Measurements from ENCODE around the gene SLC6A9.

Gene SLC6A9

DNA sequence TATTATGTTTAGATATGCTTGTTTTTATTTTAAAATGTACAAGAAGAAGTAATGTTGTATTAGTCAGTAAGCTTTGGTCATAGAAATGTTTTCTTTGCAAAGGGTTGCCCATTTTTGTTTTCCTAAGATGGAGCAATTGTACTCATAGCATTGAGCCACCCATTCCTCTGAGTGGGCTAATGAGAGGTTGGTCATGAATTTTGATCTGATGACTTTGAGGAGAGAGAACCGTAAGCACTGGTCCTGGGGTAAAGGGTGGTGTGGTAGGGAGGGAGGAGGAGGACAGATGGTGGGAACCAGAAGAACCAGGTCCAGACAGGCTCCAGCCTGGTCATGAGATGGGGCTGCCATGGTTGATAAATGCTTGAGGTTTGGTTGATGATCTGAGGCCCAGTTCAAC, 15.9 kb upstream of the SLC6A9 start:
- Histone ChIP-seq H3K27me3 (ENCODE audit: control insufficient read depth, insufficient read depth, low read length) (peaks cover 4% of the 10 kb centered on the region), H3K4me1 (ENCODE audit: control insufficient read depth, low read depth, low read length) (no peaks in the 10 kb centered on the region), H3K27ac (ENCODE audit: low read length) (no peak overlapping the region), H3K4me3 (ENCODE audit: low read length) (no peak overlapping the region), H3K9ac (ENCODE audit: low read length) (no peak overlapping the region), H3K36me3 (ENCODE audit: control insufficient read depth, low read depth, low read length) (no peaks in the 10 kb centered on the region), H3K9me3 (ENCODE audit: control insufficient read depth, low read depth, low read length) (no peaks in the 10 kb centered on the region)

- no peaks in the 10 kb centered on the region for H3K4me1 ChIP-seq (ENCODE audit: control insufficient read depth, low read depth, low read length)
- H3K27ac ChIP-seq (ENCODE audit: low read length) = no peak overlapping the region
- no peaks in the 10 kb centered on the region for H3K36me3 ChIP-seq (ENCODE audit: control insufficient read depth, low read depth, low read length)
- no peak overlapping the region for H3K9ac ChIP-seq (ENCODE audit: low read length)
- peaks cover 4% of the 10 kb centered on the region for H3K27me3 ChIP-seq (ENCODE audit: control insufficient read depth, insufficient read depth, low read length)
- H3K4me3 ChIP-seq (ENCODE audit: low read length) = no peak overlapping the region
- no peaks in the 10 kb centered on the region for H3K9me3 ChIP-seq (ENCODE audit: control insufficient read depth, low read depth, low read length)
Observed at GRCh38 chr1:44045064-44045463, 13.8 kb upstream of the SLC6A9 start.

- no peaks in the 10 kb centered on the region for H3K9me3 ChIP-seq (ENCODE audit: control insufficient read depth, low read depth, low read length)
- H3K4me3 ChIP-seq (ENCODE audit: low read length) = no peak overlapping the region
- H3K36me3 ChIP-seq (ENCODE audit: control insufficient read depth, low read depth, low read length) = no peaks in the 10 kb centered on the region
- no peaks in the 10 kb centered on the region for H3K4me1 ChIP-seq (ENCODE audit: control insufficient read depth, low read depth, low read length)
- H3K27me3 ChIP-seq (ENCODE audit: control insufficient read depth, insufficient read depth, low read length) = peaks cover 4% of the 10 kb centered on the region
- no peak overlapping the region for H3K9ac ChIP-seq (ENCODE audit: low read length)
- no peak overlapping the region for H3K27ac ChIP-seq (ENCODE audit: low read length)
Observed at GRCh38 chr1:44044071-44044801, 13.0 kb upstream of the SLC6A9 start.

DNA sequence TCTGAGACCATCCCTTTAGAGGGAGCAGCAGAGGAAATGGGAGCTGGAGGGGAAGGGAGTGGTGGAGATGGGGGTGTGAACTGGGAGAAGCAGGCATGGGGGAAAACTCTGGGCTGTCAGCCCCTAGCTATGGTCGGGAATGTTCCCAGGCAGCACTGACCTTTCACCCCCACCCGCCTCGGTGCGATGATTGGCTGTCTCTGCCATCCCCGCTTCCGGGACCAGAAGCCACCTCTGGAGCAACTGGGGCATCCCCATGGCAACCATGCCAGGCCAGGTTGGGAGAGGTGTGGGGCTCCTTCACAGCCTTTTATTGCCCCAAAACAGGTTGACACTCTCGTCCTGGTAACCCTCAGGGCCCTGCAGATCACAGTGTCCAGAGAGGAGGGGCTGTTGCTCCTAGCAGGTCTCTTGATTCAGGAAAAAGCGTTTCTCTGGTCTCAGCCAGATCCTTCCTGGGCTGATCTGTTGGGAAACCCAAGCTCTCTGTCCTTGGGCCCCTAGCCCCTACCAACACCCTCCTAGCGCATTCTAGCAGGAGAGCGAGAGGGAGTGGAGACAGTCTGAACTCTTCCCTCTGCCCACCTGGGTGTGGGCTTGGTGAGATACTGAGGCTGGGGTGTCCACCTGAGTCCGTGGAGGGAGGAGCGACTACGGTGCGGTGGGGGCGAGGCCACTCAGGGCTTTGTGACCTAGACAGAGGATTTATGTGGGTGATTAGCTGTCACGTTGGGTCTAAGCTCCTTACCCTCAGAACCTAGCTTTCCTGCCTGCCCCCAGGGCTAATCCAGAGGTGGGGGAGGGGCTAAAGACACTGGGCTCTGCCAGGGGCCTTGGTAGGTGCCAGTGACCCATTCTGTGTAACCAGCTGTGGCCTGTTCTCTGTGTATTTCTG, 12.2 kb upstream of the SLC6A9 start:
- Histone ChIP-seq H3K9ac (ENCODE audit: low read length) (no peak overlapping the region), H3K36me3 (ENCODE audit: control insufficient read depth, low read depth, low read length) (no peaks in the 10 kb centered on the region), H3K4me1 (ENCODE audit: control insufficient read depth, low read depth, low read length) (no peaks in the 10 kb centered on the region), H3K27me3 (ENCODE audit: control insufficient read depth, insufficient read depth, low read length) (peaks cover 4% of the 10 kb centered on the region), H3K4me3 (ENCODE audit: low read length) (no peak overlapping the region), H3K9me3 (ENCODE audit: control insufficient read depth, low read depth, low read length) (no peaks in the 10 kb centered on the region), H3K27ac (ENCODE audit: low read length) (no peak overlapping the region)

DNA sequence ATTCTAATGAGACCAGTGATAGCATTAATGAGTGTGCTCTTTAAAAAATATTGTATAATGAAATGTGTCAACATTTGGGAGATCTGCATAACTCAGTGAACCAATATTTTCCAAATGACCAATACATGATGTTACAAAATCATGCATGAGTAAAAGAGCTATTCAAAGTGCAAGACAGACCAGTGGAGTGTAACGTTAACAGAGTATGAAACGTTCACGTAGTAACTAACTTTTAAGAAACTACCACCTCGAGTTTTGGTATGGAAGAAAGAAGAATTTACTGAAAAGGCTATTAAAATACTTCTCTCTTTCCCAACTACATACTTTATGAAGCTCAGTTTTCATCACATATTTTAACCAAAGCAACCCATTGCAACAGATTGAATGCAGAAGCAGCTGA, 9.6 kb upstream of the SLC6A9 start:
- Histone ChIP-seq H3K9me3 (ENCODE audit: control insufficient read depth, low read depth, low read length) (no peaks in the 10 kb centered on the region), H3K27ac (ENCODE audit: low read length) (no peak overlapping the region), H3K27me3 (ENCODE audit: control insufficient read depth, insufficient read depth, low read length) (peaks cover 4% of the 10 kb centered on the region), H3K9ac (ENCODE audit: low read length) (no peak overlapping the region), H3K4me1 (ENCODE audit: control insufficient read depth, low read depth, low read length) (peaks cover 4% of the 10 kb centered on the region), H3K4me3 (ENCODE audit: low read length) (no peak overlapping the region), H3K36me3 (ENCODE audit: control insufficient read depth, low read depth, low read length) (no peaks in the 10 kb centered on the region)

DNA sequence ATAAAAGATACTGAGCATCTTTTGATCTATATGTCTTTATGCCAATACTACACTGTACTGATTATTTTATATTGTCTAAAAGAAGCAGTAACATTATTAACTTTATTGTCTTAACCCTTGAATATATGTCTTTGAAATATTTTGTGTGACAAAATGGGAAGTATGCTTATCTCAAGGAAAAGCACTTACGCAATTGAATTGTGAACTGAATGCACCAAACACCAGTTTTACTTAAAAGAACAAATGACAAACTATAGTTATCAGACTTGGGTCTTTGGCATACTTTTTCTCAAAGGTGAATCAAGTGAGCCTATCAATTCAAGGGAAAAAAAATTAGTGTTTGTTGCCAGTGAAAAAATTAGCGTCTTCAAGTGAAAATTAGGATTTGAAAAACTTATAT, 9.2 kb upstream of the SLC6A9 start:
- H3K9ac ChIP-seq (ENCODE audit: low read length) = no peak overlapping the region
- no peaks in the 10 kb centered on the region for H3K9me3 ChIP-seq (ENCODE audit: control insufficient read depth, low read depth, low read length)
- no peaks in the 10 kb centered on the region for H3K36me3 ChIP-seq (ENCODE audit: control insufficient read depth, low read depth, low read length)
- no peak overlapping the region for H3K4me3 ChIP-seq (ENCODE audit: low read length)
- H3K27ac ChIP-seq (ENCODE audit: low read length) = no peak overlapping the region
- peaks cover 4% of the 10 kb centered on the region for H3K4me1 ChIP-seq (ENCODE audit: control insufficient read depth, low read depth, low read length)
- H3K27me3 ChIP-seq (ENCODE audit: control insufficient read depth, insufficient read depth, low read length) = peaks cover 4% of the 10 kb centered on the region

DNA sequence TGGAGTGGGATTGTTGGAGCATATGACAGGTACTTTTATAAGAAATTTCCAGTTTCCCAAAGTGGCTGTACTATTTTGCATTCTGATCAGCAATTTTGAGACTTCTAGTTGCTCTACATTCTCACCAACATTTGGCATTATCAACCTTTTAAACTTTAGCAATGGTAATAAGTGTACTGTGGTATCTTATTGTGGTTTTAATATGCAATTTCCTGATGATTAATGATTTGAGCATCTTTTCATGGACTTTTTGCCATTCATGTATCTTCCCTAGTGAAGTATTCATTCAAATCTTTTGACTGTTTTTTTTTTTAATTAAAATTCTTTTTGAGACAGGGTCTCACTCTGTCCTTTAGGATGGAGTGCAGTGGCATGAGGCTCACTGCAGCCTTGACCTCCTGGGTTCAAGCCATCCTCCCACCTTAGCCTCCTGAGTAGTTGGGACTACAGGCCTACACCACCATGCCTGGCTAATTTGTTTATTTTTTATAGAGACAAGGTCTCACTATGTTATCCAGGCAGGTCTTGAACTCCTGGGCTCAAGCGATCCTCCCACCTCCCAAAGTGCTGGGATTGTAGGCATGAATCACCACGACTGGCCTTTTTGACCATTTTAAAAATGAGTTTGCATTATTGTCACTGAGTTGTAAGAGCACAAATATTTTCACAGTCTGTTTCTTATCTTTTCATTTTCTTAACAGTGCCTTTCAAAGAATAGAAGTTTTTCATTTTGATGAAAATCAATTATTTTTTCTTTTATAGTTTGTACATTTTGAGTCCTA, 7.8 kb upstream of the SLC6A9 start:
- no peaks in the 10 kb centered on the region for H3K9me3 ChIP-seq (ENCODE audit: control insufficient read depth, low read depth, low read length)
- H3K27ac ChIP-seq (ENCODE audit: low read length) = no peak overlapping the region
- peaks cover 4% of the 10 kb centered on the region for H3K4me1 ChIP-seq (ENCODE audit: control insufficient read depth, low read depth, low read length)
- H3K36me3 ChIP-seq (ENCODE audit: control insufficient read depth, low read depth, low read length) = no peaks in the 10 kb centered on the region
- peaks cover 4% of the 10 kb centered on the region for H3K27me3 ChIP-seq (ENCODE audit: control insufficient read depth, insufficient read depth, low read length)
- no peak overlapping the region for H3K4me3 ChIP-seq (ENCODE audit: low read length)
- H3K9ac ChIP-seq (ENCODE audit: low read length) = no peak overlapping the region

DNA sequence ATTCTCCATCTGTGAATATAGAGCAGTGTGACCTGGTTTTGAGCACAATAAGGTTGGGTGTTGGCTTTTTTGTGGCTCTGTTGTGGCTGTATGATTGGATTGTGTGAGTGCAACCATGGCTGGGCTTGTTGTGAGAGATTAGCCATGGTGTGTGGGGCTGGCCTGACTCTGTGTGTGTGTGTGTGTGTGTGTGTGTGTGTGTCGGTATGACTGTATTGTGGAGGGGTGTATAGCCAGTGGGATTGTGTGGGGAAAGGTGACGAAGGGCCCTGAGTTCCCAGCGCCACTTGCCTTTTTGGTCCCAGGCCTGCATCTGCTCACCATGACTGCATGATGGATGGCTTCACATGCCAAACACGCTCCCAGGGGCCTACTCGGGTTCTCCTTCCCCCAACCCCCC, 5.9 kb upstream of the SLC6A9 start:
- Histone ChIP-seq H3K27ac (ENCODE audit: low read length) (no peak overlapping the region), H3K4me1 (ENCODE audit: control insufficient read depth, low read depth, low read length) (peaks cover 11% of the 10 kb centered on the region), H3K36me3 (ENCODE audit: control insufficient read depth, low read depth, low read length) (no peaks in the 10 kb centered on the region), H3K9me3 (ENCODE audit: control insufficient read depth, low read depth, low read length) (no peaks in the 10 kb centered on the region), H3K9ac (ENCODE audit: low read length) (no peak overlapping the region), H3K4me3 (ENCODE audit: low read length) (no peak overlapping the region), H3K27me3 (ENCODE audit: control insufficient read depth, insufficient read depth, low read length) (no peaks in the 10 kb centered on the region)

DNA sequence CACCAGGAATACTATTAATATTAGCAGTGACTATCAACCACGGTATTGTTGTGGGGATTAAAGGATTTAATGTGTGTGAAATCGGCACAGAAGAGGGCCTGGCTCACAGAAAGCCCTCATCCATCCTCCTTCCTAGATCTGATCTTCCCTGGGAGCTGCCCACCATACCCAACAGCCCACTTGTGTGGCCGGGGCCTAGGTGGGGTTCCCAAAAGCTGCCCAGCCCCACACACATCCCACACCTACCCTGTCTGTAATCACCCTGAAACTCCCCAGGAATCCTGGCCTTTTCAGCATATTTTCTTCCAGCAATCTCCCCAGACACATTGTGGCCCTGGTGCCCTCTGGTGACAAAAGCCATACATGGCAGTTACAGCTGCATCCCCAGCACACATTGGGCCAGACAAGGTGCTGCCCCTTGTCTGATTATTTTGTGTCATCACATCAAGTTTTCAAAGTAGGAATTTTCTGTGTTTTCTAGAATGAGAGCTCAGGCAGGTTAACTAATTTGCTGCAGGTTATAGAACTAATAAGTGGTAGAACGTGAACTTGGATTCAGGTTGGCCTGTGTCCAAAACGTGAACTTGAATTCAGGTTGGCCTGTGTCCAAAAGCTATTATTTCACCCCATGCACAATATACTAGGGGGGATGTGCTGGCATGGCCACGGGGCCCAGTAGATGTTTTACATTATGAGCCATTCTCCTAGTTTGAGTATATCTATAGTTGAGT, 5.3 kb upstream of the SLC6A9 start:
- Histone ChIP-seq H3K4me3 (ENCODE audit: low read length) (no peak overlapping the region), H3K4me1 (ENCODE audit: control insufficient read depth, low read depth, low read length) (peaks cover 17% of the 10 kb centered on the region), H3K9me3 (ENCODE audit: control insufficient read depth, low read depth, low read length) (no peaks in the 10 kb centered on the region), H3K9ac (ENCODE audit: low read length) (no peak overlapping the region), H3K27me3 (ENCODE audit: control insufficient read depth, insufficient read depth, low read length) (no peaks in the 10 kb centered on the region), H3K36me3 (ENCODE audit: control insufficient read depth, low read depth, low read length) (no peaks in the 10 kb centered on the region), H3K27ac (ENCODE audit: low read length) (no peak overlapping the region)

DNA sequence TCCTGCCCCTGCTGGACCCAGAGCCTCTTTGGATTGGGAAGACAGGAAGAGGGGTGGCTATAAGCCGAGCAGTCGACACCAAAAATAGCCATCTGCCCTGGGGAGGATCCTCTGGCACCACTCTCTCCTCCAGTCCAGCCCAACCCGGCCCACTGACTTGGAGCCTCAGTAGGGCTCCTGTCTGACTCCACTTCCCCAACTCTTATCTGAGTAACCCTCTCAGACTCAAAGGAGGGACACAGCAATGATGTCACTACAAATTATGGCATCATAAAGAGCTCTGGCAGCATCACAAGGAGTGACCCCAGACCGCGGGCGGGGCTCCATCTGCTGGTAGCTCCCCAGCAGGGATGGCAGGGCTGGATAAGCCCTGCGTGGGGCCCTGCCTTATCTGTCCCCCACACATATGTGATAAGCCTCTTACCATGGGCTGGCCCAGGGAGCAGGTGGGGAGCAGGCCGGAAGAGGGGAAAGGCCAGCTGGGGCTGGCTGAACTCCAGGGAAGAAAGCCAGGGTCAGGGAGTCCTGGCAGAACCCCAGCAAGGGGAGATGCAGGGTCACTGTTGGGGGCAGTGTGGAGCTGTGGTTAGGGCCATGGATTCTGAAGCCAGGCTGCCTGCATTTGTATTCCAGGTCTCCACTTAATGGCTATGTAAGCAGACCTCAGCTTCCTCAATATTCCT, 4.6 kb upstream of the SLC6A9 start:
- Histone ChIP-seq H3K27ac (ENCODE audit: low read length) (no peak overlapping the region), H3K9me3 (ENCODE audit: control insufficient read depth, low read depth, low read length) (no peaks in the 10 kb centered on the region), H3K9ac (ENCODE audit: low read length) (no peak overlapping the region), H3K36me3 (ENCODE audit: control insufficient read depth, low read depth, low read length) (no peaks in the 10 kb centered on the region), H3K4me1 (ENCODE audit: control insufficient read depth, low read depth, low read length) (peaks cover 17% of the 10 kb centered on the region), H3K27me3 (ENCODE audit: control insufficient read depth, insufficient read depth, low read length) (no peaks in the 10 kb centered on the region), H3K4me3 (ENCODE audit: low read length) (no peak overlapping the region)

Measured in iPS-18a (cell line).